ENCODE measurements around the gene YWHAH. TPM values are rescaled to one million over a fixed set of nuclear protein-coding genes. Genes with fewer than 3 reads are reported as not detected.
A peak's percentile ranks its signal among the peaks of the same experiment; 100 is the strongest.

The YWHAH gene
- total and polyA plus RNA-seq, 8 donors, result 20.5 to 284 (median 88.5) TPM

DNA sequence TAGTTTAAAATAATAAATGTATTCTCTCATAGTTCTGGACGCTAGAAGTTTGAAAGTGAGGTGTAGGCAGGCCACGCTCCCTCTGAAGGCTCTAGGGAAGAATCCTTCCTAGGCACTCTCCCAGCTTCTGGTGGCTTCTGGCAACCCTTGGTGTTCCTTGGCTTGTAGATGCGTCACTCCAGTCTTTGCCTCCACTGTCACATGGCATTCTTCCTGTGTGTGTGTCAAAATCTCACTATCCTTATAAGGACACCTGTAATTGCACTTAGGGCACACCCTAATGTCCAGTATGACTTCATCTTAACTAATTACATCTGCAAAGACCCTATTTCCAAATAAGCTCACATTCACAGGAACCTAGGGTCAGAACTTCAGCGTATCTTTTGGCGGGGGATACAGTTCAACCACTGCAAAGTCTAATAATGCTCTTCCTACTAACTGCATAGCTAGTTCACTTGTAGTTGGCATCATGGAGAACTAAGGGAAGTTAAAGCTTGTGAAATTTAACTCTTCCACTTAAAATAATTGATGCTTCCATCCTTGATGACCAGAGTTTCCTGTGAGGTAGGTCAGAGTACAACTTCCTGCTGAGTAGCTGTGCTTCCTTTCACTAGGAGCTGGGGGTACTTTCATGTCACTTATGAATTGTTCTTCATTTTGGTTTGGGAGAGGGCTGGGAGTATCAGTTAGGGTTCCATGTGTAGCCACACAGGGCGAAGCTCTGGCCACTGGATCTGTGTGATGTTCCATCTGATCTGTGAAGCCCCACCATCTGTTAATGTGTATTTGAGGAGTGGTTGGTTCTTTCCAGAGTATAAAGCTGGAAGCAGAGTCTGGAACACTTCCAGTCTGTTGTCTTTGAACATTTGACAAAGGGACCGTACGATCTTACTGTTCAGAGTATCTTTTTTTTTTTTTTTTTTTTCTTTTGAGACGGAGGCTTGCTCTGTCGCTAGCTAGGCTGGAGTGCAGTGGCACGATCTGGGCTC lies 10.5 kb downstream of the YWHAH start:
- intact Hi-C loops (cut with DNase I; ENCODE audit: low total_unique reads), result no loop called here
- Histone ChIP-seq H3K4me1 (peaks cover 40 to 77% (median 50%) of the 10 kb centered on the region in 4 donors), H3K27ac (peak overlapping the region in 4 of 5 donors; percentile 35 to 84 (median 66)), H3K36me3 (peaks cover 17 to 51% (median 35%) of the 10 kb centered on the region in 4 donors), H3K27me3 (no peaks in the 10 kb centered on the region), H3K4me3 (no peak overlapping the region), H3K9me3 (no peaks in the 10 kb centered on the region)
- TF ChIP-seq EP300 (IDR thresholded peaks at IDR 0.05) (no peak), POLR2AphosphoS5 (IDR thresholded peaks at IDR 0.05) (no peak), POLR2A (IDR thresholded peaks at IDR 0.05) (no peak)
- TF ChIP-seq, protein P1, sequence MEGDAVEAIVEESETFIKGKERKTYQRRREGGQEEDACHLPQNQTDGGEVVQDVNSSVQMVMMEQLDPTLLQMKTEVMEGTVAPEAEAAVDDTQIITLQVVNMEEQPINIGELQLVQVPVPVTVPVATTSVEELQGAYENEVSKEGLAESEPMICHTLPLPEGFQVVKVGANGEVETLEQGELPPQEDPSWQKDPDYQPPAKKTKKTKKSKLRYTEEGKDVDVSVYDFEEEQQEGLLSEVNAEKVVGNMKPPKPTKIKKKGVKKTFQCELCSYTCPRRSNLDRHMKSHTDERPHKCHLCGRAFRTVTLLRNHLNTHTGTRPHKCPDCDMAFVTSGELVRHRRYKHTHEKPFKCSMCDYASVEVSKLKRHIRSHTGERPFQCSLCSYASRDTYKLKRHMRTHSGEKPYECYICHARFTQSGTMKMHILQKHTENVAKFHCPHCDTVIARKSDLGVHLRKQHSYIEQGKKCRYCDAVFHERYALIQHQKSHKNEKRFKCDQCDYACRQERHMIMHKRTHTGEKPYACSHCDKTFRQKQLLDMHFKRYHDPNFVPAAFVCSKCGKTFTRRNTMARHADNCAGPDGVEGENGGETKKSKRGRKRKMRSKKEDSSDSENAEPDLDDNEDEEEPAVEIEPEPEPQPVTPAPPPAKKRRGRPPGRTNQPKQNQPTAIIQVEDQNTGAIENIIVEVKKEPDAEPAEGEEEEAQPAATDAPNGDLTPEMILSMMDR (IDR thresholded peaks at IDR 0.05), result no peak
- WGBS, 5 donors, result 74 to 85% (median 75%) methylated on average over 11 of the region's 11 CpGs
- no peak for DNase-seq

DNA sequence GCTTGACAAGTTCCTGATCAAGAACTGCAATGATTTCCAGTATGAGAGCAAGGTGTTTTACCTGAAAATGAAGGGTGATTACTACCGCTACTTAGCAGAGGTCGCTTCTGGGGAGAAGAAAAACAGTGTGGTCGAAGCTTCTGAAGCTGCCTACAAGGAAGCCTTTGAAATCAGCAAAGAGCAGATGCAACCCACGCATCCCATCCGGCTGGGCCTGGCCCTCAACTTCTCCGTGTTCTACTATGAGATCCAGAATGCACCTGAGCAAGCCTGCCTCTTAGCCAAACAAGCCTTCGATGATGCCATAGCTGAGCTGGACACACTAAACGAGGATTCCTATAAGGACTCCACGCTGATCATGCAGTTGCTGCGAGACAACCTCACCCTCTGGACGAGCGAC lies 12.0 kb downstream of the YWHAH start:
- intact Hi-C loops (cut with DNase I; ENCODE audit: low total_unique reads), result no loop called here
- Histone ChIP-seq H3K9me3 (no peaks in the 10 kb centered on the region), H3K4me1 (peaks cover 28 to 61% (median 37%) of the 10 kb centered on the region in 4 donors), H3K4me3 (no peak overlapping the region), H3K27ac (no peak overlapping the region), H3K27me3 (no peaks in the 10 kb centered on the region), H3K36me3 (peaks cover 17 to 40% (median 28%) of the 10 kb centered on the region in 4 donors)
- no peak for DNase-seq
- 88 to 94% (median 92%) methylated on average over 12 of the region's 12 CpGs for WGBS, 5 donors
- no peak for TF ChIP-seq POLR2AphosphoS5 (IDR thresholded peaks at IDR 0.05)
- no peak for TF ChIP-seq EP300 (IDR thresholded peaks at IDR 0.05)
- TF ChIP-seq POLR2A (IDR thresholded peaks at IDR 0.05), result no peak
- TF ChIP-seq, protein P1 (IDR thresholded peaks at IDR 0.05), result no peak

DNA sequence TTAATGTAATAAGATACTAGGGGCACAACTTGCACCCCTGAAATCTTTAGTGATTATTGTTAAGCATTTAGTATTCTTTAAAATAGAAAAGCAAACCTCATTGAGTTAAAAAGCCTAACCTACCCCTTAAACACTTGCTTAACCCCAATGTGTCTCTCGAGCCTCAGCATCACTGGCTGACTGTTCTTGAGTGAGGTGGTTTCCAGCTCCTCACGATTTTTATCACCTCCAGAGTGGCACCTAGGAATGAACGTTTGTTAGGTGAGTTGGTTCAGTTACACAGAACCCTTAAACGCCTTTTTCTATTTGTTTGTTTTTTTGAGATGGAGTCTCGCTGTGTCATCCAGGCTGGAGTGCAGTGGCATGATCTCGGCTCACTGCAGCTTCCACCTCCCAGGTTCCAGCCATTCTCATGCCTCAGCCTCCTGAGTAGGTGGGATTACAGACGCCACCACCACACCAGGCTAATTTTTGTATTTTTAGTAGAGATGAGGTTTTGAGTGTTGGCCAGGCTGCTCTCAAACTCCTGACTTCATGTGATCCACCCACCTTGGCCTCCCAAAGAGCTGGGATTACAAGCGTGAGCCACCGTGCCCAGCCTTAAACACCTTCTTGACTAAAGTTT lies 13.7 kb downstream of the YWHAH start:
- 71 to 83% (median 79%) methylated on average over 9 of the region's 9 CpGs for WGBS, 5 donors
- no peaks in the 10 kb centered on the region for H3K9me3 ChIP-seq
- intact Hi-C loops (cut with DNase I; ENCODE audit: low total_unique reads), result no loop called here
- DNase-seq, result no peak
- peaks cover 11 to 44% (median 20%) of the 10 kb centered on the region in 4 donors for H3K4me1 ChIP-seq
- TF ChIP-seq POLR2A (IDR thresholded peaks at IDR 0.05) (no peak), EP300 (IDR thresholded peaks at IDR 0.05) (no peak), POLR2AphosphoS5 (IDR thresholded peaks at IDR 0.05) (no peak)
- TF ChIP-seq, protein P1 (IDR thresholded peaks at IDR 0.05), result no peak
- H3K27ac ChIP-seq, result no peak overlapping the region
- H3K4me3 ChIP-seq, result no peak overlapping the region
- peaks cover 17 to 40% (median 28%) of the 10 kb centered on the region in 4 donors for H3K36me3 ChIP-seq
- no peaks in the 10 kb centered on the region for H3K27me3 ChIP-seq

GRCh38 chr22:31958625-31959239 lies 14.4 kb downstream of the YWHAH start:
- no peak for TF ChIP-seq POLR2A (IDR thresholded peaks at IDR 0.05)
- TF ChIP-seq EP300 (IDR thresholded peaks at IDR 0.05), result no peak
- TF ChIP-seq, protein P1 (IDR thresholded peaks at IDR 0.05), result no peak
- TF ChIP-seq POLR2AphosphoS5 (IDR thresholded peaks at IDR 0.05), result no peak
- peaks cover 4 to 38% (median 15%) of the 10 kb centered on the region in 4 donors for H3K4me1 ChIP-seq
- H3K36me3 ChIP-seq, result peaks cover 17 to 40% (median 28%) of the 10 kb centered on the region in 4 donors
- no peak overlapping the region for H3K27ac ChIP-seq
- no peaks in the 10 kb centered on the region for H3K9me3 ChIP-seq
- WGBS, 5 donors, result 49 to 67% (median 56%) methylated on average over 12 of the region's 12 CpGs
- H3K4me3 ChIP-seq, result no peak overlapping the region
- intact Hi-C loops (cut with DNase I; ENCODE audit: low total_unique reads), result no loop called here
- no peaks in the 10 kb centered on the region for H3K27me3 ChIP-seq
- DNase-seq, result no peak

All from stomach (tissue), 9 donors.